ENCODE results near the gene POLR2J3.
A peak's percentile ranks its signal among the peaks of the same experiment; 100 is the strongest.
"Not testable (repeated sequence)": the region's sequence is repeated elsewhere in the genome, so short reads cannot be mapped to it uniquely, and the experiment has no call there.

The POLR2J3 gene

DNA sequence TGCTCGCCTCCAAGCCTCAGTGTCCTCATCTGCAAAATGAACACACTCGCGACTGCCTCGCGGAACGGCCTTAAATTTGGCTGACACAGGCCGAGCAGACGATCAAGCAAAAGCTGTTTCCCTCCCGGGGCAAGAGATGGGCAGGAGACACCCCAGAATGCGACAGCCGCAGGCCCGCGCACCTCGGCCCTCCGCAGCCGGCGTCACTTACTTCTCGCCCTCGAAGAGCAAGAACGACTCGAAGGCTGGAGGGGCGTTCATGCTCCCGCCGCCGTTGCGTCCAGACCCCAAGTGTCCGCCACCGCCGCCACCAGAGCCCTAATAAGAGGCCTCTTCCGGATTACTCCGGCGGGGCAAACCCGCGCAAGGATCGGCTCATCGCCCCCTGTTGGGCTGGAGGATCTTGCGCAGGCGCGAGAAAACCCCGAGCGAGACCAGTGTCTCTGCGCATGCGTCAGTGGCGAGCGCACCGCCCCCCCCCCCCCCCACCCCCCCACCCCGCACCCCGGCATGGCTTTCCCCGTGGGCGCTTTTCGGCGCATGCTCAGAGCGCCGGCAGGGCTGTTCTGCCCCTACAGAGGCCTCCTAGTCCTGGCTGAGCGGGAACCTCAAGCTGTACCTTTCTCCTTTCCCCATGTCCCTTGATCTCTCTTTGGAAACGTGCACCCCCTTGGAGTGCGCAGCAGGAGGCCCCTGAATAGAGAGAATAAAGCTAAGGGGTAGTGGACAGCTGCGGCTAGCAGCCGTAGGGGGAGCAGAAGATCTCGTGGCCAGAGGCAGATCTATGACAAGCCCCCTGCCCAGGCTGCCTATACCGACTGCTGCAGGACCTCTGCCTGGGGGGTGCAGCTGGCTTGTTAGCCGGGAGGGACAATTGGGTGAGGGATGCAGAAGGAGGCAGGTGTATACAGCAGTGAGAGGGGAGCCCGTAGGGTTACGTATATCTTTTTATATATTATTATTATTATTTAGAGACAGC lies at the start of gene POLR2J3:
TSS of gene POLR2J3 (minus strand) at position 323 of the 979 bp plus-strand sequence. CDS start at position 261, 62 bp downstream.
- H3K27ac ChIP-seq (ENCODE audit: low read length), result peak within 1 kb of the TSS; percentile 84
- peak within 1 kb of the TSS; percentile 64 to 90; a peak in 3 of 4 replicates for H3K4me3 ChIP-seq (ENCODE audit: low read depth in 1 of 2, low read length in 2 of 2)
- H4K20me1 ChIP-seq (ENCODE audit: insufficient read depth, low read length); H3K4me1 ChIP-seq (ENCODE audit: insufficient read depth, low read length); H3K79me2 ChIP-seq (ENCODE audit: insufficient read depth, low read length); H3K9me3 ChIP-seq (ENCODE audit: insufficient read depth, low read length, severe bottlenecking); H3K36me3 ChIP-seq (ENCODE audit: insufficient read depth, low read length); H3K27me3 ChIP-seq (ENCODE audit: insufficient read depth, low read length, poor library complexity): not testable (repeated sequence)
- DNase-seq (peak; percentile 99), ATAC-seq (ENCODE audit: insufficient read depth, low read depth) (peak; percentile 94)
- H2AFZ ChIP-seq (ENCODE audit: low read depth, low read length), result peak within 1 kb of the TSS; percentile 95
- H3K4me2 ChIP-seq (ENCODE audit: insufficient read depth, low read length), result peak within 1 kb of the TSS; percentile 58
- TF ChIP-seq, protein P1, sequence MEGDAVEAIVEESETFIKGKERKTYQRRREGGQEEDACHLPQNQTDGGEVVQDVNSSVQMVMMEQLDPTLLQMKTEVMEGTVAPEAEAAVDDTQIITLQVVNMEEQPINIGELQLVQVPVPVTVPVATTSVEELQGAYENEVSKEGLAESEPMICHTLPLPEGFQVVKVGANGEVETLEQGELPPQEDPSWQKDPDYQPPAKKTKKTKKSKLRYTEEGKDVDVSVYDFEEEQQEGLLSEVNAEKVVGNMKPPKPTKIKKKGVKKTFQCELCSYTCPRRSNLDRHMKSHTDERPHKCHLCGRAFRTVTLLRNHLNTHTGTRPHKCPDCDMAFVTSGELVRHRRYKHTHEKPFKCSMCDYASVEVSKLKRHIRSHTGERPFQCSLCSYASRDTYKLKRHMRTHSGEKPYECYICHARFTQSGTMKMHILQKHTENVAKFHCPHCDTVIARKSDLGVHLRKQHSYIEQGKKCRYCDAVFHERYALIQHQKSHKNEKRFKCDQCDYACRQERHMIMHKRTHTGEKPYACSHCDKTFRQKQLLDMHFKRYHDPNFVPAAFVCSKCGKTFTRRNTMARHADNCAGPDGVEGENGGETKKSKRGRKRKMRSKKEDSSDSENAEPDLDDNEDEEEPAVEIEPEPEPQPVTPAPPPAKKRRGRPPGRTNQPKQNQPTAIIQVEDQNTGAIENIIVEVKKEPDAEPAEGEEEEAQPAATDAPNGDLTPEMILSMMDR (IDR thresholded peaks at IDR 0.05; ENCODE audit: borderline replicate concordance, extremely low read depth, low read length, poor library complexity, severe bottlenecking), result peak; percentile 57
- H3K9ac ChIP-seq (ENCODE audit: low read depth, low read length), result peak within 1 kb of the TSS; percentile 73

GRCh38 chr7:102618122-102618521 lies 45.7 kb upstream of the POLR2J3 start:
- not testable (repeated sequence) for H3K9me3 ChIP-seq (ENCODE audit: insufficient read depth, low read length, severe bottlenecking)

DNA sequence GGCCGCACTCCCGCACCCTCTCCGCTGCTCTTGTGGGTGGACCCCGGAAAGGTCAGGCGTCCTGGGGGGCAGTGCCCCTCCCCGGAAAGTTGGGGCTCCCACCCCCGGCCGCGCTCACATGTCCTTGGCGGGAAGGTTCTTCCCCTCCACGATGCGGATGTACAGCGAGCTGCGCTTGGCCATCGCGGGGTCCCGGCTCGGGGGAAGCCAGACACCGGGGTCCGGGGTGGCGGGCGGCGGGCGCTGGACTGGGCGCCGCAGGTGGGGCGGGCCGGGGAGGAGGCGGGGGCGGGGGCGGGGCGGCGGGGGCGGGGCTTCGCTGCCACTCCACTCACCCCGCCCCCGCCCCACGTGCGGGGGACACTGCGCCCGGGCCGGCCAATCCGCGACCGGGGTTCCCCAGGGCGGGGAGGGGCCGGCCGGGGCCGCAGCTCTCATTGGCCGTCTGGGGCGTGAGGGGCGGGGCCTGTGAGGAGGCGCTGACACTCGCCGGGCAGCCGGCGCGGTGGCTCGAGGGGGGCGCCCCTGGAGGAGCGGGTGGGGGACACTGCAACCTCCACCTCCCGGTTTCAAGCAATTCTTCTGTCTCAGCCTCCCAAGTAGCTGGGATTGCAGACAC lies 44.2 kb upstream of the POLR2J3 start, which contains the start of gene RASA4:
TSS of gene RASA4 (minus strand) at position 250 of the 619 bp plus-strand sequence. CDS start at position 183, 67 bp downstream.
- H3K9ac ChIP-seq (ENCODE audit: low read depth, low read length); H3K4me1 ChIP-seq (ENCODE audit: insufficient read depth, low read length); H4K20me1 ChIP-seq (ENCODE audit: insufficient read depth, low read length); H3K9me3 ChIP-seq (ENCODE audit: insufficient read depth, low read length, severe bottlenecking); H2AFZ ChIP-seq (ENCODE audit: low read depth, low read length); H3K4me3 ChIP-seq (ENCODE audit: low read depth in 1 of 2, low read length in 2 of 2); H3K36me3 ChIP-seq (ENCODE audit: insufficient read depth, low read length); H3K79me2 ChIP-seq (ENCODE audit: insufficient read depth, low read length); H3K27ac ChIP-seq (ENCODE audit: low read length); H3K27me3 ChIP-seq (ENCODE audit: insufficient read depth, low read length, poor library complexity); H3K4me2 ChIP-seq (ENCODE audit: insufficient read depth, low read length): not testable (repeated sequence)
- ATAC-seq (ENCODE audit: insufficient read depth, low read depth) (peak; percentile 92), DNase-seq (peak; percentile 16)

More at GRCh38 chr7:102618122-102618521, 45.7 kb upstream of the POLR2J3 start:
- DNase-seq; H3K79me2 ChIP-seq (ENCODE audit: insufficient read depth, low read length); H3K27me3 ChIP-seq (ENCODE audit: insufficient read depth, low read length, poor library complexity); H3K4me1 ChIP-seq (ENCODE audit: insufficient read depth, low read length); H3K27ac ChIP-seq (ENCODE audit: low read length); H2AFZ ChIP-seq (ENCODE audit: low read depth, low read length); H3K36me3 ChIP-seq (ENCODE audit: insufficient read depth, low read length); H3K4me2 ChIP-seq (ENCODE audit: insufficient read depth, low read length); ATAC-seq (ENCODE audit: insufficient read depth, low read depth); H3K9ac ChIP-seq (ENCODE audit: low read depth, low read length); H4K20me1 ChIP-seq (ENCODE audit: insufficient read depth, low read length); H3K4me3 ChIP-seq (ENCODE audit: low read depth in 1 of 2, low read length in 2 of 2): not testable (repeated sequence)

GRCh38 chr7:102615930-102616329 lies 43.5 kb upstream of the POLR2J3 start:
- not testable (repeated sequence) for DNase-seq; H3K79me2 ChIP-seq (ENCODE audit: insufficient read depth, low read length); H2AFZ ChIP-seq (ENCODE audit: low read depth, low read length); ATAC-seq (ENCODE audit: insufficient read depth, low read depth); H3K27ac ChIP-seq (ENCODE audit: low read length); H3K27me3 ChIP-seq (ENCODE audit: insufficient read depth, low read length, poor library complexity); H3K9ac ChIP-seq (ENCODE audit: low read depth, low read length); H3K4me1 ChIP-seq (ENCODE audit: insufficient read depth, low read length); H3K4me2 ChIP-seq (ENCODE audit: insufficient read depth, low read length); H3K36me3 ChIP-seq (ENCODE audit: insufficient read depth, low read length); H3K9me3 ChIP-seq (ENCODE audit: insufficient read depth, low read length, severe bottlenecking); H3K4me3 ChIP-seq (ENCODE audit: low read depth in 1 of 2, low read length in 2 of 2); H4K20me1 ChIP-seq (ENCODE audit: insufficient read depth, low read length)

- not testable (repeated sequence) for DNase-seq; H4K20me1 ChIP-seq (ENCODE audit: insufficient read depth, low read length); ATAC-seq (ENCODE audit: insufficient read depth, low read depth); H3K4me2 ChIP-seq (ENCODE audit: insufficient read depth, low read length); H3K9me3 ChIP-seq (ENCODE audit: insufficient read depth, low read length, severe bottlenecking); H3K27ac ChIP-seq (ENCODE audit: low read length); H3K36me3 ChIP-seq (ENCODE audit: insufficient read depth, low read length); H3K79me2 ChIP-seq (ENCODE audit: insufficient read depth, low read length); H2AFZ ChIP-seq (ENCODE audit: low read depth, low read length); H3K4me3 ChIP-seq (ENCODE audit: low read depth in 1 of 2, low read length in 2 of 2); H3K27me3 ChIP-seq (ENCODE audit: insufficient read depth, low read length, poor library complexity); H3K9ac ChIP-seq (ENCODE audit: low read depth, low read length); H3K4me1 ChIP-seq (ENCODE audit: insufficient read depth, low read length)
Measured at GRCh38 chr7:102614873-102615272, 42.5 kb upstream of the POLR2J3 start.

DNA sequence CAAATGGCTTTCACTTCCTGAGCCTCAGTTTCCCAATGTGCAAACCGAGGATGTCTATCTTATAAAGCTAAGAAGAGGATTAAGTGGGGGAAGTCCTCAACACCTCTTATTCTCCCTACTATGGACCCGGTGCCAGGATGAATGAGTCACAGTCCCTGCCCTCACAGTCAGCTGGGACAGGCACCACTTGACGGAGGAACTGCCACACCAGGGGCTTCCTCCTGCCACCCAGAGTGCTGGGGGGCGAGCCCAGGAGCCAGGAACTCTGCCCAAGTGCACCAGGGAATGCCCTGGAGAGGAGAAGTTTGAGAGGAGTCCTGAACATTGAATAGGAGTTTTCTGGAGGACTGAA lies 41.9 kb upstream of the POLR2J3 start:
- H3K79me2 ChIP-seq (ENCODE audit: insufficient read depth, low read length); H3K9ac ChIP-seq (ENCODE audit: low read depth, low read length); H3K9me3 ChIP-seq (ENCODE audit: insufficient read depth, low read length, severe bottlenecking); H3K27ac ChIP-seq (ENCODE audit: low read length); H3K4me3 ChIP-seq (ENCODE audit: low read depth in 1 of 2, low read length in 2 of 2); H3K4me2 ChIP-seq (ENCODE audit: insufficient read depth, low read length); H3K27me3 ChIP-seq (ENCODE audit: insufficient read depth, low read length, poor library complexity); H4K20me1 ChIP-seq (ENCODE audit: insufficient read depth, low read length); H3K4me1 ChIP-seq (ENCODE audit: insufficient read depth, low read length); DNase-seq; H3K36me3 ChIP-seq (ENCODE audit: insufficient read depth, low read length); ATAC-seq (ENCODE audit: insufficient read depth, low read depth); H2AFZ ChIP-seq (ENCODE audit: low read depth, low read length): not testable (repeated sequence)

DNA sequence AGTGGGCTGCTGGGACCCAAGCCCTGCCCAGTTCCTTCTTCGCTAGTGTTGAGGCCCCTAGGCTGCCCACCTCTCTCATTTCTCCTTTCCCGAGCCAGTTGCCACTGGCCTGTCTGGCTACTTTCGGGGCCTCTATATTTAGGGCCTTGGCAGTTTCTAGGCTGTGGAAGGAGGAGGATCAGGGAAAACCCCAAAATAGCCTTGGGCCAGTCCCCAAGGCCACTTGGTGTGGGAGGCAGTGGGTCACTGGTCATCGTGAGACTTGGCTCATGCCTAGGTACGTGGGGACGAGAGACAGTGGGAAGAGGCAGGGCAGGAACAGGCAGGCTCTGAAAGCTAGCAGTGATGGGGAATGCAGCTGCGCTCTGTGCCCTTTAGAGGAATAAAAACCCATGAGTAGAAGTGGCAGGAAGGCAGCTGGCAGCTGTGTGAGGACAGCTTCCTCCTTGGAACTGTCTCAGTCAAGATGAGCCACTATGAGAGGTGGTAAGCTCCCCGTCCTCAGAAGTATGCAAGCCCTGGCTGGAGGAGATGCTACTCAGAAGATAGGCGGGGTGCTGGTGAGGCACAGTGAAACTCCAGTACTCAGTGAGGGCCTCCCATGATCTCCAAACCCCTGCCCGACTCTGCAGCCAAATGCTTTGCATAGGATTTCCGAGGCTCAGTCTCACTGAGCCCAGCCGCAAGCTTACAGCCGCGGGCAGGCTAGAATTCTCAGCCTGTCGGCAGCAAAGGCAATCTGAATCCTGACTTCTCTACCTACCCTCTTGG lies 41.4 kb upstream of the POLR2J3 start:
- not testable (repeated sequence) for H4K20me1 ChIP-seq (ENCODE audit: insufficient read depth, low read length); H3K4me1 ChIP-seq (ENCODE audit: insufficient read depth, low read length); H3K27me3 ChIP-seq (ENCODE audit: insufficient read depth, low read length, poor library complexity); H2AFZ ChIP-seq (ENCODE audit: low read depth, low read length); H3K4me3 ChIP-seq (ENCODE audit: low read depth in 1 of 2, low read length in 2 of 2); H3K79me2 ChIP-seq (ENCODE audit: insufficient read depth, low read length); ATAC-seq (ENCODE audit: insufficient read depth, low read depth); H3K9ac ChIP-seq (ENCODE audit: low read depth, low read length); H3K27ac ChIP-seq (ENCODE audit: low read length); H3K36me3 ChIP-seq (ENCODE audit: insufficient read depth, low read length); H3K4me2 ChIP-seq (ENCODE audit: insufficient read depth, low read length); H3K9me3 ChIP-seq (ENCODE audit: insufficient read depth, low read length, severe bottlenecking)
- DNase-seq, result peak; percentile 7
